ENCODE measurements around the gene PROSER3.

- TF ChIP-seq CTCF (IDR thresholded peaks at IDR 0.05) (no peak), POLR2A (IDR thresholded peaks at IDR 0.05) (no peak)
These were observed 16.5 kb downstream of the PROSER3 start for GRCh38 chr19:35774274-35775045.
